HepG2 (cell line): ENCODE results near the gene IFT172. TPM values are rescaled to one million over a fixed set of nuclear protein-coding genes. Genes with fewer than 3 reads are reported as not detected.

ENCODE experiments used
- HOXA9 ChIP-seq: sonication (generic); formaldehyde crosslinking; IDR thresholded peaks from 2 replicates; pipeline ENCODE4 v1.8.1; 2022; ENCODE audit warnings: missing genetic modification reagents, mild to moderate bottlenecking, moderate library complexity, borderline replicate concordance
- SMC3 ChIP-seq: IDR thresholded peaks from 2 replicates; pipeline ENCODE4 v1.6.1; 2011; ENCODE audit warnings: low read length, improper control_type of control experiment
- TOE1 ChIP-seq: sonication (generic); formaldehyde crosslinking; IDR thresholded peaks from 2 replicates; pipeline ENCODE4 v1.4.0; 2020; ENCODE audit warnings: mild to moderate bottlenecking, missing genetic modification reagents
- ZNF138 ChIP-seq: sonication (generic); formaldehyde crosslinking; IDR thresholded peaks from 2 replicates; pipeline ENCODE4 v1.5.0; 2020; ENCODE audit warnings: mild to moderate bottlenecking, low read depth, missing genetic modification reagents
- ZNF143 ChIP-seq: sonication (generic); formaldehyde crosslinking; IDR thresholded peaks from 2 replicates; pipeline ENCODE4 v1.4.0; 2020; ENCODE audit warnings: missing genetic modification reagents
- ZNF337 ChIP-seq: sonication (generic); formaldehyde crosslinking; IDR thresholded peaks from 2 replicates; pipeline ENCODE4 v1.5.1; 2020; ENCODE audit warnings: missing genetic modification reagents, low read depth, mild to moderate bottlenecking, borderline replicate concordance
- ZNF350 ChIP-seq: sonication (generic); formaldehyde crosslinking; IDR thresholded peaks from 2 replicates; pipeline ENCODE4 v1.4.0; 2020; ENCODE audit warnings: mild to moderate bottlenecking, low read depth, missing genetic modification reagents, borderline replicate concordance
- ZNF510 ChIP-seq: sonication (generic); formaldehyde crosslinking; IDR thresholded peaks from 2 replicates; pipeline ENCODE4 v1.4.0; 2020; ENCODE audit warnings: low read depth, mild to moderate bottlenecking, missing genetic modification reagents
- ZNF530 ChIP-seq: sonication (generic); formaldehyde crosslinking; IDR thresholded peaks from 2 replicates; pipeline ENCODE4 v1.5.0; 2020; ENCODE audit warnings: low read depth, mild to moderate bottlenecking, missing genetic modification reagents
- ZNF558 ChIP-seq: sonication (generic); formaldehyde crosslinking; IDR thresholded peaks from 2 replicates; pipeline ENCODE4 v1.9.0; 2022; ENCODE audit warnings: mild to moderate bottlenecking, missing genetic modification reagents, borderline replicate concordance
- ZNF749 ChIP-seq: sonication (generic); formaldehyde crosslinking; IDR thresholded peaks from 2 replicates; pipeline ENCODE4 v1.8.0; 2022; ENCODE audit warnings: mild to moderate bottlenecking, missing genetic modification reagents, moderate library complexity, borderline replicate concordance
- ZNF790 ChIP-seq: sonication (generic); formaldehyde crosslinking; IDR thresholded peaks from 2 replicates; pipeline ENCODE4 v1.8.0; 2022; ENCODE audit warnings: missing genetic modification reagents, mild to moderate bottlenecking, borderline replicate concordance
- polyA plus RNA-seq, 8 experiments: library from polyadenylated mRNA; depleted of rRNA in 3 of 8; stranded (reverse) in 7 of 8; unstranded in 1 of 8; fragments of >200 nt; fragmentation: Illumina TruSeq in 4 of 8; extraction: Trizol in 4 of 8; gene quantifications; 2 replicates each; pipeline versions ENCODE4 v1.2.1 to v1.2.3, GENCODE V29; 2011 to 2016; ENCODE audit warnings: low read depth in 4 of 8, missing spikeins in 1 of 8, mixed read lengths in 1 of 8; ENCODE audit not compliant: insufficient read depth in 1 of 8
- total RNA-seq, 5 experiments: library from RNA; depleted of rRNA; stranded (reverse); fragments of >200 nt; fragmentation: Illumina TruSeq; extraction: Trizol; gene quantifications; 2 replicates each; pipeline ENCODE4 v1.2.3, GENCODE V29; 2016; ENCODE audit warnings: low read depth in 1 of 5
- TF ChIP-seq, protein P1 (sequence below): sonication (generic); formaldehyde crosslinking; IDR thresholded peaks from 2 replicates; pipeline ENCODE4; 2020; ENCODE audit warnings: missing genetic modification reagents, mild to moderate bottlenecking, borderline replicate concordance
- TF ChIP-seq, protein P2 (sequence below): sonication (generic); formaldehyde crosslinking; IDR thresholded peaks from 2 replicates; pipeline ENCODE4 v1.8.1; 2023; ENCODE audit warnings: mild to moderate bottlenecking, missing genetic modification reagents
- TF ChIP-seq, protein P3 (sequence below): sonication (generic); formaldehyde crosslinking; IDR thresholded peaks from 2 replicates; pipeline ENCODE4 v1.8.0; 2022; ENCODE audit warnings: low read depth, missing genetic modification reagents
- TF ChIP-seq, protein P4 (sequence below): IDR thresholded peaks from 2 replicates; pipeline ENCODE4 v1.6.1; 2012; ENCODE audit warnings: low read depth, low read length, improper control_type of control experiment
- TF ChIP-seq, protein P5 (sequence below): sonication (generic); formaldehyde crosslinking; IDR thresholded peaks from 2 replicates; pipeline ENCODE4 v1.5.1; 2020; ENCODE audit warnings: mild to moderate bottlenecking, missing genetic modification reagents, moderate library complexity
- TF ChIP-seq, protein P6 (sequence below): sonication (generic); formaldehyde crosslinking; IDR thresholded peaks from 2 replicates; pipeline ENCODE4 v1.8.0; 2022; ENCODE audit warnings: missing genetic modification reagents, mild to moderate bottlenecking, moderate library complexity, borderline replicate concordance

The IFT172 gene
- total and polyA plus RNA-seq, 2 of the 13 experiments (the other 11 are each of a cell fraction or from before 2014, with no cell fraction given) = 21.6 to 35.7 TPM

DNA sequence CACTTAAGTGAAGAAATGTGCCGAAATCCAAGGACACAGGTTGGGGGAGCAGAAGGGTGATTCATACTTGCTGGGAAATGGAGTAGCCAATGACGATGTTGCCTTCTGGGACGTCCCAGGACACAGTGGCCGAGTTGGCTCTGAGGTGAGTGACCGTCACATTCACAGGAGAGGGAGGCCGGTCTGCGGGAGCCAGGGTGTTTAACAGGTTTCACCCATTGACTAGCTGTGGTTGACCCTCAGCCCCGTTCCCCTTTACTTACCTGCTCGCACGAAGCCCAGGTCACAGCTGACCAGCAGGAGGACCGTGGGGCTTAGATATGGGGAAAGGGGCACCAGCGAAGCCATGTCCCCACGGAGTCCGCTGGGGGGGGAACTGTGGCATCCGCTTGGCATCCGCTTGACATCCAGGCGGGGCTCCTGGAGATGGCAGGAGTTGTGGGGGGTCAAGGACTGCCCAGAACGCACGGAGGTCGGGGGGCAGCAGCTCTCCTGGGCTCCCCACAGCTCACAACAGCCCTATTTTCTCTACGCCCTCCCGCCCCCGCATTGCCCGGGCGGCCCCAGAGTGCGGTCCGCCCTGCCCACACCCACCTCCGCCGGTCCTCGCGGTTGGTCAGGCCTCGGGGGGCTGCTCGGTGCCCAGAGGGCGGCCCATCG lies 4.9 kb upstream of the IFT172 start (continued):
- TF ChIP-seq, protein P1, sequence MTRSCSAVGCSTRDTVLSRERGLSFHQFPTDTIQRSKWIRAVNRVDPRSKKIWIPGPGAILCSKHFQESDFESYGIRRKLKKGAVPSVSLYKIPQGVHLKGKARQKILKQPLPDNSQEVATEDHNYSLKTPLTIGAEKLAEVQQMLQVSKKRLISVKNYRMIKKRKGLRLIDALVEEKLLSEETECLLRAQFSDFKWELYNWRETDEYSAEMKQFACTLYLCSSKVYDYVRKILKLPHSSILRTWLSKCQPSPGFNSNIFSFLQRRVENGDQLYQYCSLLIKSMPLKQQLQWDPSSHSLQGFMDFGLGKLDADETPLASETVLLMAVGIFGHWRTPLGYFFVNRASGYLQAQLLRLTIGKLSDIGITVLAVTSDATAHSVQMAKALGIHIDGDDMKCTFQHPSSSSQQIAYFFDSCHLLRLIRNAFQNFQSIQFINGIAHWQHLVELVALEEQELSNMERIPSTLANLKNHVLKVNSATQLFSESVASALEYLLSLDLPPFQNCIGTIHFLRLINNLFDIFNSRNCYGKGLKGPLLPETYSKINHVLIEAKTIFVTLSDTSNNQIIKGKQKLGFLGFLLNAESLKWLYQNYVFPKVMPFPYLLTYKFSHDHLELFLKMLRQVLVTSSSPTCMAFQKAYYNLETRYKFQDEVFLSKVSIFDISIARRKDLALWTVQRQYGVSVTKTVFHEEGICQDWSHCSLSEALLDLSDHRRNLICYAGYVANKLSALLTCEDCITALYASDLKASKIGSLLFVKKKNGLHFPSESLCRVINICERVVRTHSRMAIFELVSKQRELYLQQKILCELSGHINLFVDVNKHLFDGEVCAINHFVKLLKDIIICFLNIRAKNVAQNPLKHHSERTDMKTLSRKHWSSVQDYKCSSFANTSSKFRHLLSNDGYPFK (CRISPR knock-in tag) = peak; percentile 44; the same call in 1 of the 2 replicates
- no peak; the same call in 1 of the 2 replicates for TF ChIP-seq ZNF138
- no peak for TF ChIP-seq ZNF350
- TF ChIP-seq ZNF558 (CRISPR knock-in tag) = no peak
- TF ChIP-seq ZNF790 (CRISPR knock-in tag) = no peak
- TF ChIP-seq, protein P2, sequence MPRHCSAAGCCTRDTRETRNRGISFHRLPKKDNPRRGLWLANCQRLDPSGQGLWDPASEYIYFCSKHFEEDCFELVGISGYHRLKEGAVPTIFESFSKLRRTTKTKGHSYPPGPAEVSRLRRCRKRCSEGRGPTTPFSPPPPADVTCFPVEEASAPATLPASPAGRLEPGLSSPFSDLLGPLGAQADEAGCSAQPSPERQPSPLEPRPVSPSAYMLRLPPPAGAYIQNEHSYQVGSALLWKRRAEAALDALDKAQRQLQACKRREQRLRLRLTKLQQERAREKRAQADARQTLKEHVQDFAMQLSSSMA (CRISPR knock-in tag) = no peak; the same call in 1 of the 2 replicates
- TF ChIP-seq, protein P3, sequence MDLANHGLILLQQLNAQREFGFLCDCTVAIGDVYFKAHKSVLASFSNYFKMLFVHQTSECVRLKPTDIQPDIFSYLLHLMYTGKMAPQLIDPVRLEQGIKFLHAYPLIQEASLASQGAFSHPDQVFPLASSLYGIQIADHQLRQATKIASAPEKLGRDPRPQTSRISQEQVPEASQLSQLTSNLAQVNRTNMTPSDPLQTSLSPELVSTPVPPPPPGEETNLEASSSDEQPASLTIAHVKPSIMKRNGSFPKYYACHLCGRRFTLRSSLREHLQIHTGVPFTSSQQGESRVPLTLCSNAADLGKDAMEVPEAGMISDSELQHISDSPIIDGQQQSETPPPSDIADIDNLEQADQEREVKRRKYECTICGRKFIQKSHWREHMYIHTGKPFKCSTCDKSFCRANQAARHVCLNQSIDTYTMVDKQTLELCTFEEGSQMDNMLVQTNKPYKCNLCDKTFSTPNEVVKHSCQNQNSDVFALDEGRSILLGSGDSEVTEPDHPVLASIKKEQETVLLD (CRISPR knock-in tag) = no peak
- TF ChIP-seq HOXA9 (CRISPR knock-in tag) = no peak
- TF ChIP-seq TOE1 (CRISPR knock-in tag) = no peak
- TF ChIP-seq, protein P4, sequence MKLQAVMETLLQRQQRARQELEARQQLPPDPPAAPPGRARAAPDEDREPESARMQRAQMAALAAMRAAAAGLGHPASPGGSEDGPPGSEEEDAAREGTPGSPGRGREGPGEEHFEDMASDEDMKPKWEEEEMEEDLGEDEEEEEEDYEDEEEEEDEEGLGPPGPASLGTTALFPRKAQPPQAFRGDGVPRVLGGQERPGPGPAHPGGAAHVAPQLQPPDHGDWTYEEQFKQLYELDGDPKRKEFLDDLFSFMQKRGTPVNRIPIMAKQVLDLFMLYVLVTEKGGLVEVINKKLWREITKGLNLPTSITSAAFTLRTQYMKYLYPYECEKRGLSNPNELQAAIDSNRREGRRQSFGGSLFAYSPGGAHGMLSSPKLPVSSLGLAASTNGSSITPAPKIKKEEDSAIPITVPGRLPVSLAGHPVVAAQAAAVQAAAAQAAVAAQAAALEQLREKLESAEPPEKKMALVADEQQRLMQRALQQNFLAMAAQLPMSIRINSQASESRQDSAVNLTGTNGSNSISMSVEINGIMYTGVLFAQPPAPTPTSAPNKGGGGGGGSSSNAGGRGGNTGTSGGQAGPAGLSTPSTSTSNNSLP = no peak
- TF ChIP-seq ZNF530 (CRISPR knock-in tag) = no peak
- TF ChIP-seq ZNF510 (CRISPR knock-in tag) = no peak
- TF ChIP-seq, protein P5, sequence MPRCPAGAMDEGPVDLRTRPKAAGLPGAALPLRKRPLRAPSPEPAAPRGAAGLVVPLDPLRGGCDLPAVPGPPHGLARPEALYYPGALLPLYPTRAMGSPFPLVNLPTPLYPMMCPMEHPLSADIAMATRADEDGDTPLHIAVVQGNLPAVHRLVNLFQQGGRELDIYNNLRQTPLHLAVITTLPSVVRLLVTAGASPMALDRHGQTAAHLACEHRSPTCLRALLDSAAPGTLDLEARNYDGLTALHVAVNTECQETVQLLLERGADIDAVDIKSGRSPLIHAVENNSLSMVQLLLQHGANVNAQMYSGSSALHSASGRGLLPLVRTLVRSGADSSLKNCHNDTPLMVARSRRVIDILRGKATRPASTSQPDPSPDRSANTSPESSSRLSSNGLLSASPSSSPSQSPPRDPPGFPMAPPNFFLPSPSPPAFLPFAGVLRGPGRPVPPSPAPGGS (CRISPR knock-in tag) = no peak
- TF ChIP-seq ZNF749 (CRISPR knock-in tag) = no peak; the same call in 1 of the 2 replicates
- TF ChIP-seq ZNF143 (CRISPR knock-in tag) = no peak
- TF ChIP-seq, protein P6, sequence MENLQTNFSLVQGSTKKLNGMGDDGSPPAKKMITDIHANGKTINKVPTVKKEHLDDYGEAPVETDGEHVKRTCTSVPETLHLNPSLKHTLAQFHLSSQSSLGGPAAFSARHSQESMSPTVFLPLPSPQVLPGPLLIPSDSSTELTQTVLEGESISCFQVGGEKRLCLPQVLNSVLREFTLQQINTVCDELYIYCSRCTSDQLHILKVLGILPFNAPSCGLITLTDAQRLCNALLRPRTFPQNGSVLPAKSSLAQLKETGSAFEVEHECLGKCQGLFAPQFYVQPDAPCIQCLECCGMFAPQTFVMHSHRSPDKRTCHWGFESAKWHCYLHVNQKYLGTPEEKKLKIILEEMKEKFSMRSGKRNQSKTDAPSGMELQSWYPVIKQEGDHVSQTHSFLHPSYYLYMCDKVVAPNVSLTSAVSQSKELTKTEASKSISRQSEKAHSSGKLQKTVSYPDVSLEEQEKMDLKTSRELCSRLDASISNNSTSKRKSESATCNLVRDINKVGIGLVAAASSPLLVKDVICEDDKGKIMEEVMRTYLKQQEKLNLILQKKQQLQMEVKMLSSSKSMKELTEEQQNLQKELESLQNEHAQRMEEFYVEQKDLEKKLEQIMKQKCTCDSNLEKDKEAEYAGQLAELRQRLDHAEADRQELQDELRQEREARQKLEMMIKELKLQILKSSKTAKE = no peak
- no peak for TF ChIP-seq ZNF337 (CRISPR knock-in tag)
- TF ChIP-seq SMC3 = no peak
